Astrocyte (in vitro differentiated cells and primary cell): ENCODE results near the gene POLR2E. TPM values are rescaled to one million over a fixed set of nuclear protein-coding genes. Genes with fewer than 3 reads are reported as not detected.

Experiments used
- DNase-seq: peaks from one replicate; pipeline ENCODE4 v3.0.0-alpha.2; 2010; ENCODE audit warnings: low read depth
- FAIRE-seq: peaks from 2 replicates; lab custom pipeline; 2011; peaks lifted over from hg19 to GRCh38; lab: Jason Lieb, UNC
- H2AFZ ChIP-seq: 2 replicates; pipeline ENCODE4 v1.6.0; 2012; ENCODE audit warnings: low read depth, low read length, inconsistent platforms
- H3K27ac ChIP-seq: 2 replicates; pipeline ENCODE4 v1.5.1; 2011; ENCODE audit warnings: low read depth, low read length, inconsistent platforms
- H3K27me3 ChIP-seq: 2 replicates; pipeline ENCODE4 v1.6.0; 2011; ENCODE audit warnings: low read length, inconsistent platforms; ENCODE audit not compliant: insufficient read depth
- H3K36me3 ChIP-seq: 2 replicates; pipeline ENCODE4 v1.5.1; 2011; ENCODE audit warnings: low read length, inconsistent platforms; ENCODE audit not compliant: insufficient read depth
- H3K4me1 ChIP-seq: 2 replicates; pipeline ENCODE4 v1.5.1; 2011; ENCODE audit warnings: low read length, inconsistent platforms; ENCODE audit not compliant: insufficient read depth
- H3K4me2 ChIP-seq: 2 replicates; pipeline ENCODE4 v1.6.0; 2012; ENCODE audit warnings: low read length, inconsistent platforms
- H3K4me3 ChIP-seq: 2 replicates; pipeline ENCODE4 v1.5.1; 2011; ENCODE audit warnings: low read depth, mild to moderate bottlenecking, low read length, inconsistent platforms; ENCODE audit not compliant: insufficient read depth
- H3K79me2 ChIP-seq: 2 replicates; pipeline ENCODE4 v1.6.0; 2012; ENCODE audit warnings: mild to moderate bottlenecking, low read length, inconsistent platforms; ENCODE audit not compliant: insufficient read depth
- H3K9ac ChIP-seq: 2 replicates; pipeline ENCODE4 v1.6.0; 2012; ENCODE audit warnings: mild to moderate bottlenecking, low read length, inconsistent platforms
- H3K9me3 ChIP-seq: 2 replicates; pipeline ENCODE4 v1.5.1; 2012; ENCODE audit warnings: low read depth, mild to moderate bottlenecking, low read length, inconsistent platforms; ENCODE audit not compliant: insufficient read depth
- H4K20me1 ChIP-seq: 2 replicates; pipeline ENCODE4 v1.6.0; 2012; ENCODE audit warnings: low read length, inconsistent platforms; ENCODE audit not compliant: insufficient read depth
- H3K27ac Mint-ChIP-seq: one replicate; pipeline ENCODE4 v1.8.0; 2021; ENCODE audit warnings: mild to moderate bottlenecking, mixed read lengths; ENCODE audit not compliant: unreplicated experiment
- H3K27me3 Mint-ChIP-seq: one replicate; pipeline ENCODE4 v1.8.0; 2021; ENCODE audit warnings: low read depth, mixed read lengths; ENCODE audit not compliant: unreplicated experiment
- H3K36me3 Mint-ChIP-seq: one replicate; pipeline ENCODE4 v1.8.0; 2021; ENCODE audit warnings: low read depth, mixed read lengths; ENCODE audit not compliant: unreplicated experiment
- H3K4me1 Mint-ChIP-seq: one replicate; pipeline ENCODE4 v1.8.0; 2021; ENCODE audit warnings: low read depth, mixed read lengths; ENCODE audit not compliant: unreplicated experiment
- H3K4me3 Mint-ChIP-seq: one replicate; pipeline ENCODE4 v1.8.0; 2021; ENCODE audit warnings: mild to moderate bottlenecking, moderate library complexity, mixed read lengths; ENCODE audit not compliant: unreplicated experiment
- H3K9me3 Mint-ChIP-seq: one replicate; pipeline ENCODE4 v1.8.0; 2021; ENCODE audit warnings: mild to moderate bottlenecking, mixed read lengths; ENCODE audit not compliant: unreplicated experiment
- EZH2 ChIP-seq: IDR thresholded peaks from 2 replicates; pipeline ENCODE4 v1.6.1; 2012; ENCODE audit warnings: mild to moderate bottlenecking, low read length, inconsistent platforms; ENCODE audit not compliant: insufficient read depth
- total RNA-seq: library from RNA; stranded (reverse); gene quantifications from 2 replicates; pipeline ENCODE4 v1.2.1, GENCODE V29; 2021
- TF ChIP-seq, protein P1 (sequence below): IDR thresholded peaks from 2 replicates; pipeline ENCODE4 v1.5.1; 2011; ENCODE audit warnings: low read depth, mild to moderate bottlenecking, inconsistent platforms, low read length, moderate library complexity; ENCODE audit not compliant: insufficient read depth

POLR2E gene
- total RNA-seq, 1 donor from 2014 or later: 207 TPM

DNA sequence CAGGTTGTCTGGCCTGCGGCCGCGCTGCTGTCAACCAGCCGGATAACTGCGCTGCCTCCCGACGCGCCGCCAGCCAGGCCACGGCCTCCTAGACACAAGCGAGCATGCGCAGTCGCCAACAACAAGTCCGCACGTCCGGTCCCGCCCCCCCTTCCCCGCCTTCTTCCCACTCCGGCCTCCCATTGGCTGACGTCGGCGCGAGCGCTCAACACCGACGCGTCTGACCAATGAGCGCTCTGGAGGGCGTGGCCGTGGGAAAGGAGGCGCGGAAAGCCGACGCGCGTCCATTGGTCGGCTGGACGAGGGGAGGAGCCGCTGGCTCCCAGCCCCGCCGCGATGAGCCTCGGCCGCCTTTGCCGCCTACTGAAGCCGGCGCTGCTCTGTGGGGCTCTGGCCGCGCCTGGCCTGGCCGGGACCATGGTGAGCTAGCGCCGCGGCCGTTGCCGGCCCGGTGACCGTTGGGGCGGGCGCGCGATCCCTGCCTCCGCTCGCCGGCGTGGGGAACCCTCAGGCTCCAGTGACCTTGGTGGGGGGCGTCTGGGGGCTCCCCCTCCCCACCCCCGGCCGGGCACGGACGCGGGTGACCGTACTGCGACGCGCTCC, 8.6 kb upstream of the POLR2E start, which contains the start of gene GPX4:
TSS of gene GPX4 (plus strand) at position 287 of the 603 bp plus-strand sequence. CDS start at position 337, 50 bp downstream.
- Histone ChIP-seq H3K4me2 (peak within 1 kb of the TSS; percentile 96), H3K4me3 (peak within 1 kb of the TSS; percentile 69), H3K4me1 (peaks cover 44% of the 10 kb centered on the region), H3K27me3 (no peaks in the 10 kb centered on the region), H3K9ac (peak within 1 kb of the TSS; percentile 88), H3K79me2 (peaks cover 23% of the 10 kb centered on the region), H3K9me3 (no peaks in the 10 kb centered on the region), H3K27ac (peak within 1 kb of the TSS; percentile 95), H3K36me3 (no peaks in the 10 kb centered on the region), H2AFZ (no peak within 1 kb of the TSS), H4K20me1 (peaks cover 30% of the 10 kb centered on the region)
- Mint-ChIP-seq H3K36me3 (peaks cover 3% of the 10 kb centered on the region), H3K27ac (peak within 1 kb of the TSS; percentile 95), H3K4me3 (peak within 1 kb of the TSS; percentile 82), H3K4me1 (peaks cover 11% of the 10 kb centered on the region), H3K27me3 (no peaks in the 10 kb centered on the region), H3K9me3 (peaks cover 4% of the 10 kb centered on the region)
- peak; percentile 94 for DNase-seq
- TF ChIP-seq, protein P1, sequence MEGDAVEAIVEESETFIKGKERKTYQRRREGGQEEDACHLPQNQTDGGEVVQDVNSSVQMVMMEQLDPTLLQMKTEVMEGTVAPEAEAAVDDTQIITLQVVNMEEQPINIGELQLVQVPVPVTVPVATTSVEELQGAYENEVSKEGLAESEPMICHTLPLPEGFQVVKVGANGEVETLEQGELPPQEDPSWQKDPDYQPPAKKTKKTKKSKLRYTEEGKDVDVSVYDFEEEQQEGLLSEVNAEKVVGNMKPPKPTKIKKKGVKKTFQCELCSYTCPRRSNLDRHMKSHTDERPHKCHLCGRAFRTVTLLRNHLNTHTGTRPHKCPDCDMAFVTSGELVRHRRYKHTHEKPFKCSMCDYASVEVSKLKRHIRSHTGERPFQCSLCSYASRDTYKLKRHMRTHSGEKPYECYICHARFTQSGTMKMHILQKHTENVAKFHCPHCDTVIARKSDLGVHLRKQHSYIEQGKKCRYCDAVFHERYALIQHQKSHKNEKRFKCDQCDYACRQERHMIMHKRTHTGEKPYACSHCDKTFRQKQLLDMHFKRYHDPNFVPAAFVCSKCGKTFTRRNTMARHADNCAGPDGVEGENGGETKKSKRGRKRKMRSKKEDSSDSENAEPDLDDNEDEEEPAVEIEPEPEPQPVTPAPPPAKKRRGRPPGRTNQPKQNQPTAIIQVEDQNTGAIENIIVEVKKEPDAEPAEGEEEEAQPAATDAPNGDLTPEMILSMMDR: no peak
- TF ChIP-seq EZH2: no peak
- peak; percentile 54 for FAIRE-seq

DNA sequence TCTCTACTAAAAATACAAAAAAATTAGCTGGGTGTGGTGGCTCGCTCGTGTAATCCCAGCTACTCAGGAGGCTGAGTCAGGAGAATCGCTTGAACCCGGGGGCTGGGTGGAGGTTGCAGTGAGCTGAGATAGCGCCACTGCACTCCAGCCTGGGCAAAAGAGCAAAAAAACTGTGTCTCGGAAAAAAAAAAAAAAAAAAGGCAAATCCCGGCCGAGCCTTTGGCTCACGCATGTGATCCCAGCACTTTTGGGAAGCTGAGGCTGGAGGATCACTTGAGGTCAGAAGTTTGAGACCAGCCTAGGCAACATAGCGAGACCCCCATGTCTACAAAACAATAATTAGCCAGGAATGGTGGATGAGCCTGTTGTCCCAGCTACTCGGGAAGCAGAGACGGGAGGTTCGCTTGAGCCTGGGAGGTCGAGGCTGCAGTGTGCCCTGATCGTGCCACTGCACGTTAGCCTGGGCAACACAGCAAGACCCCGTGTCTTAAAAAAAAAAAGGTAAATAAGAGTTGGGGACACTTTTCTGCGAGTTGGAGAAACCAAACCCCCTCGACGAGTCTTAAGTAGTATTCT, 8.0 kb upstream of the POLR2E start:
- Histone ChIP-seq H3K27me3 (no peaks in the 10 kb centered on the region), H3K4me3 (peak overlapping the region; percentile 28), H3K79me2 (peaks cover 23% of the 10 kb centered on the region), H4K20me1 (peaks cover 30% of the 10 kb centered on the region), H3K4me2 (peak overlapping the region; percentile 78), H3K27ac (peak overlapping the region; percentile 95), H3K36me3 (no peaks in the 10 kb centered on the region), H3K4me1 (peaks cover 47% of the 10 kb centered on the region), H3K9ac (peak overlapping the region; percentile 74), H2AFZ (no peak overlapping the region), H3K9me3 (no peaks in the 10 kb centered on the region)
- no peak for FAIRE-seq
- TF ChIP-seq, protein P1: no peak
- TF ChIP-seq EZH2: no peak
- Mint-ChIP-seq H3K9me3 (peaks cover 4% of the 10 kb centered on the region), H3K4me3 (peak overlapping the region; percentile 72), H3K36me3 (peaks cover 4% of the 10 kb centered on the region), H3K27me3 (no peaks in the 10 kb centered on the region), H3K27ac (peak overlapping the region; percentile 95), H3K4me1 (peaks cover 11% of the 10 kb centered on the region)
- DNase-seq: no peak
